Suprapubic skin (tissue), 3 donors: ENCODE data around the gene TASP1.

ENCODE experiments used
- POLR2AphosphoS5 ChIP-seq, 3 donors: sonication (generic); formaldehyde crosslinking; IDR thresholded peaks; one replicate each; pipeline ENCODE4 v1.6.1; 2017; ENCODE audit warnings: antibody characterized with exemption in 3 of 3
- TF ChIP-seq, protein P1 (sequence below), 2 donors: fragments of 200-600 bp in 1 of 2; fragments of 450-650 bp in 1 of 2; sonication (generic) in 1 of 2; IDR thresholded peaks; one replicate each; pipeline ENCODE4 v1.5.1; 2016 to 2019; ENCODE audit warnings: antibody characterized with exemption in 2 of 2, mild to moderate bottlenecking in 1 of 2, moderate library complexity in 1 of 2

DNA sequence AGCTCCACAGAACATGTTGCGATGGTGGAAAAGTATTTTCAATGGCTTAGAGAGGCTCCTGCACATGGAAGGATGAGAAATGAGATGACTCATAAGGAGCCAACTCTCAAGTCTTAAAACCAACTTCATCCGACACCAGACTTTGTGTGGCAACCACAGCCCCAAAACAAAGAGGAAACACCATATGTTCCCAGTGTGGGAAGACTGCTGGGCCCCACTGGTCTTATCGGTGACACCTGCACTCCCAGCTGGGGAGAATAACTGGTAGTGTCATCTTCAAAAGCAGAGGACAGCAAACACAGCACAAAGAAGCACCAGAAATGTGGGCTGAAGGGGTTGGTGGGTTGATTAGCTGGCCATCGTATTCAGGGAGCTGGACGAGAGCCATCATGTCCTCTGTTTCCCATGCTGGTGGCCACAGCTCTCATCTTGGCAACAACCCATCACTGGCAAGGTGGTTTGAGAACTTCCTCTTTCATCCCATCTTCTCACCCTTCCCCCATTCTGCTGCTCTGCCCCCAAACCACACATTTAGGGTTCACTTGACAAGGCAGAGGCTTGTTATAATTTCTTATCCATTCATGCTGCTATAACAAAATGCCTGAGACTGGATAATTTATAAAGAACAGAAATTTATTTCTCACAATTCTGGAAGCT, 46.0 kb upstream of the TASP1 start:
- TF ChIP-seq, protein P1, sequence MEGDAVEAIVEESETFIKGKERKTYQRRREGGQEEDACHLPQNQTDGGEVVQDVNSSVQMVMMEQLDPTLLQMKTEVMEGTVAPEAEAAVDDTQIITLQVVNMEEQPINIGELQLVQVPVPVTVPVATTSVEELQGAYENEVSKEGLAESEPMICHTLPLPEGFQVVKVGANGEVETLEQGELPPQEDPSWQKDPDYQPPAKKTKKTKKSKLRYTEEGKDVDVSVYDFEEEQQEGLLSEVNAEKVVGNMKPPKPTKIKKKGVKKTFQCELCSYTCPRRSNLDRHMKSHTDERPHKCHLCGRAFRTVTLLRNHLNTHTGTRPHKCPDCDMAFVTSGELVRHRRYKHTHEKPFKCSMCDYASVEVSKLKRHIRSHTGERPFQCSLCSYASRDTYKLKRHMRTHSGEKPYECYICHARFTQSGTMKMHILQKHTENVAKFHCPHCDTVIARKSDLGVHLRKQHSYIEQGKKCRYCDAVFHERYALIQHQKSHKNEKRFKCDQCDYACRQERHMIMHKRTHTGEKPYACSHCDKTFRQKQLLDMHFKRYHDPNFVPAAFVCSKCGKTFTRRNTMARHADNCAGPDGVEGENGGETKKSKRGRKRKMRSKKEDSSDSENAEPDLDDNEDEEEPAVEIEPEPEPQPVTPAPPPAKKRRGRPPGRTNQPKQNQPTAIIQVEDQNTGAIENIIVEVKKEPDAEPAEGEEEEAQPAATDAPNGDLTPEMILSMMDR (IDR thresholded peaks at IDR 0.05), result no peak
- TF ChIP-seq POLR2AphosphoS5 (IDR thresholded peaks at IDR 0.05), result no peak
